H1 (cell line): ENCODE results near the gene RNF146. TPM values are rescaled to one million over a fixed set of nuclear protein-coding genes. Genes with fewer than 3 reads are reported as not detected.
"Not testable (repeated sequence)": the region's sequence is repeated elsewhere in the genome, so short reads cannot be mapped to it uniquely, and the experiment has no call there.

Experiments
- CTCF ChIA-PET: fragments of 300-600 bp; sonication (Branson Sonifier 250); formaldehyde crosslinking; loops from one replicate; lab custom pipeline; 2021; ENCODE audit not compliant: partially characterized antibody; lab: Charles Lee
- POLR2A ChIA-PET: fragments of 300-600 bp; sonication (Branson Sonifier 250); formaldehyde crosslinking; loops from one replicate; lab custom pipeline; 2021; ENCODE audit warnings: inconsistent platforms; ENCODE audit not compliant: partially characterized antibody; lab: Charles Lee
- DNase-seq, 2 experiments: peaks; one replicate each; pipeline versions ENCODE4 v3.0.0 to v3.0.0-alpha.2; 2010 to 2022; ENCODE audit warnings: low spot score in 2 of 2, low read depth in 1 of 2, mixed read lengths in 1 of 2
- FAIRE-seq: peaks from 2 replicates; lab custom pipeline; 2011; peaks lifted over from hg19 to GRCh38; lab: Jason Lieb, UNC
- H2AFZ ChIP-seq: 2 replicates; pipeline ENCODE4 v1.8.1; 2012; ENCODE audit warnings: low read length, inconsistent platforms
- H2AK5ac ChIP-seq: 2 replicates; pipeline ENCODE4 v1.6.1; 2013; ENCODE audit warnings: low read depth, low read length
- H2BK120ac ChIP-seq: replicated peaks from 2 replicates; pipeline ENCODE3; 2013; ENCODE audit warnings: low read depth, low read length, inconsistent platforms
- H2BK12ac ChIP-seq: 2 replicates; pipeline ENCODE4 v1.6.1; 2013; ENCODE audit warnings: low read depth, low read length
- H2BK15ac ChIP-seq: 2 replicates; pipeline ENCODE4 v1.6.1; 2013; ENCODE audit warnings: low read length
- H2BK20ac ChIP-seq: 2 replicates; pipeline ENCODE4 v1.6.1; 2013; ENCODE audit warnings: low read length
- H2BK5ac ChIP-seq: 2 replicates; pipeline ENCODE4 v1.6.1; 2013; ENCODE audit warnings: low read depth, low read length
- H3K14ac ChIP-seq: 2 replicates; pipeline ENCODE4 v1.6.1; 2013; ENCODE audit warnings: inconsistent platforms; ENCODE audit not compliant: insufficient read length
- H3K18ac ChIP-seq: 2 replicates; pipeline ENCODE4 v1.6.1; 2013; ENCODE audit warnings: low read length; ENCODE audit errors: extremely low read depth
- H3K23ac ChIP-seq: 2 replicates; pipeline ENCODE4 v1.6.1; 2013; ENCODE audit warnings: inconsistent platforms; ENCODE audit not compliant: insufficient read length
- H3K23me2 ChIP-seq: 2 replicates; pipeline ENCODE4 v1.6.1; 2013; ENCODE audit warnings: low read depth, low read length
- H3K27ac ChIP-seq: 2 replicates; pipeline ENCODE4 v1.6.1; 2011; ENCODE audit warnings: low read depth, low read length, inconsistent platforms
- H3K27me3 ChIP-seq, 4 experiments: replicated peaks in 1 of 4; 1 replicate in 1 of 4; 2 replicates in 3 of 4; pipeline versions ENCODE4 v1.6.1 to v1.8.1; 2011 to 2013; ENCODE audit warnings: low read length in 3 of 4, mild to moderate bottlenecking in 3 of 4, inconsistent platforms in 2 of 4, mixed read lengths in 2 of 4, moderate library complexity in 1 of 4; ENCODE audit not compliant: control insufficient read depth in 3 of 4, insufficient read depth in 3 of 4; ENCODE audit errors: extremely low read depth in 1 of 4
- H3K36me3 ChIP-seq, 4 experiments: 2 replicates each; pipeline versions ENCODE4 v1.6.1 to v1.8.1; 2011 to 2013; ENCODE audit warnings: mild to moderate bottlenecking in 4 of 4, low read length in 3 of 4, moderate library complexity in 2 of 4, control low read depth in 1 of 4, inconsistent platforms in 1 of 4; ENCODE audit not compliant: insufficient read depth in 4 of 4, control insufficient read depth in 2 of 4
- H3K4ac ChIP-seq: replicated peaks from 2 replicates; pipeline ENCODE3; 2013; ENCODE audit warnings: low read length, low read depth, mixed read lengths, inconsistent platforms; ENCODE audit not compliant: insufficient read length
- H3K4me1 ChIP-seq, 4 experiments: replicated peaks in 1 of 4; 1 replicate in 1 of 4; 2 replicates in 3 of 4; pipeline versions ENCODE4 v1.6.1 to v1.8.1; 2011 to 2013; ENCODE audit warnings: low read length in 3 of 4, inconsistent platforms in 2 of 4, mixed read lengths in 1 of 4; ENCODE audit not compliant: insufficient read depth in 4 of 4, control insufficient read depth in 3 of 4
- H3K4me2 ChIP-seq, 2 experiments: 2 replicates each; pipeline versions ENCODE4 v1.6.1 to v1.8.1; 2011 to 2013; ENCODE audit warnings: low read depth in 2 of 2, low read length in 2 of 2, control low read depth in 1 of 2, inconsistent platforms in 1 of 2, mild to moderate bottlenecking in 1 of 2; ENCODE audit not compliant: insufficient read depth in 1 of 2
- H3K4me3 ChIP-seq, 4 experiments: fragments of 200-600, 300-600 bp in 1 of 4; sonication (generic), shearing (Covaris generic), sonication (Bioruptor Twin) in 1 of 4; 2 replicates each; pipeline versions ENCODE4 v1.5.1 to v1.8.1; 2011 to 2016; ENCODE audit warnings: low read length in 4 of 4, low read depth in 3 of 4, control low read depth in 2 of 4, inconsistent platforms in 2 of 4, mild to moderate bottlenecking in 2 of 4, mixed read lengths in 1 of 4, moderate library complexity in 1 of 4; ENCODE audit not compliant: insufficient read depth in 2 of 4; ENCODE audit errors: extremely low read depth in 1 of 4
- H3K56ac ChIP-seq: replicated peaks from 2 replicates; pipeline ENCODE3; 2013; ENCODE audit warnings: low read depth, mild to moderate bottlenecking, mixed read lengths, low read length, inconsistent platforms; ENCODE audit not compliant: insufficient read length
- H3K79me1 ChIP-seq: 2 replicates; pipeline ENCODE4 v1.6.1; 2013; ENCODE audit warnings: low read depth, low read length, control low read depth
- H3K79me2 ChIP-seq, 2 experiments: 2 replicates each; pipeline versions ENCODE4 v1.6.1 to v1.8.1; 2012 to 2013; ENCODE audit warnings: low read length in 2 of 2, mild to moderate bottlenecking in 2 of 2, inconsistent platforms in 1 of 2; ENCODE audit not compliant: insufficient read depth in 2 of 2, control insufficient read depth in 1 of 2
- H3K9ac ChIP-seq, 4 experiments: replicated peaks in 1 of 4; 1 replicate in 1 of 4; 2 replicates in 3 of 4; pipeline versions ENCODE4 v1.6.1 to v1.8.1; 2011 to 2013; ENCODE audit warnings: low read depth in 3 of 4, low read length in 3 of 4, control low read depth in 2 of 4, mild to moderate bottlenecking in 2 of 4, moderate library complexity in 2 of 4, inconsistent platforms in 1 of 4; ENCODE audit errors: extremely low read depth in 1 of 4
- H3K9me3 ChIP-seq, 2 experiments: 2 replicates each; pipeline versions ENCODE4 v1.6.1 to v1.8.1; 2012 to 2013; ENCODE audit warnings: mild to moderate bottlenecking in 2 of 2, moderate library complexity in 2 of 2, control low read depth in 1 of 2, inconsistent platforms in 1 of 2, low read depth in 1 of 2, low read length in 1 of 2, mixed read lengths in 1 of 2; ENCODE audit not compliant: insufficient read depth in 2 of 2
- H4K20me1 ChIP-seq, 2 experiments: replicated peaks in 1 of 2; 2 replicates each; pipeline versions ENCODE3 to v1.8.1; 2011 to 2013; ENCODE audit warnings: inconsistent platforms in 2 of 2, low read length in 2 of 2, mild to moderate bottlenecking in 1 of 2; ENCODE audit not compliant: insufficient read depth in 2 of 2, control insufficient read depth in 1 of 2
- H4K5ac ChIP-seq: 2 replicates; pipeline ENCODE4 v1.6.1; 2013; ENCODE audit warnings: low read length, low read depth, mixed read lengths, inconsistent platforms; ENCODE audit not compliant: insufficient read length
- H4K8ac ChIP-seq: 2 replicates; pipeline ENCODE4 v1.8.0; 2013; ENCODE audit warnings: mild to moderate bottlenecking, moderate library complexity, low read length, inconsistent platforms; ENCODE audit not compliant: insufficient read depth; ENCODE audit errors: extremely low read depth
- H4K91ac ChIP-seq: replicated peaks from 2 replicates; pipeline ENCODE3; 2013; ENCODE audit warnings: low read length, mixed read lengths, inconsistent platforms; ENCODE audit not compliant: insufficient read length
- WGBS, 2 experiments: shearing (Covaris generic) in 1 of 2; methylation state at CpG; one replicate each; pipeline versions ENCODE4 v1.1.6 to v1.1.7; 2013 to 2015; ENCODE audit warnings: low lambda C conversion rate in 2 of 2, mixed read lengths in 2 of 2, inconsistent platforms in 1 of 2, low coverage in 1 of 2, missing lambda C conversion rate in 1 of 2; ENCODE audit not compliant: insufficient replicate concordance in 2 of 2, insufficient coverage in 1 of 2, insufficient read length in 1 of 2; ENCODE audit errors: extremely low coverage in 1 of 2, missing lambda C conversion rate in 1 of 2; 5-methylcytosine and 5-hydroxymethylcytosine counted together
- polyA plus RNA-seq, 7 experiments: library from polyadenylated mRNA; depleted of rRNA in 3 of 7; stranded (reverse) in 5 of 7; unstranded in 2 of 7; fragments of >200 nt in 5 of 7; fragments of 200-250 nt in 2 of 7; gene quantifications; 1 replicate in 5 of 7; 2 replicates in 1 of 7; 4 replicates in 1 of 7; pipeline versions ENCODE4 v1.2.1 to v1.2.3, GENCODE V29; 2011 to 2013; ENCODE audit warnings: missing spikeins in 2 of 7, mixed read lengths in 2 of 7
- total RNA-seq: library from RNA; stranded (reverse); fragmentation: NEBNext Ultra II Directional; extraction: Animal tissue kit (Norgen Biotek cat#: 25700); gene quantifications from 2 replicates; pipeline ENCODE4 v1.2.1, GENCODE V29; 2021

RNF146 gene
- total and polyA plus RNA-seq, 2 of the 8 experiments (the other 6 are each of a cell fraction or from before 2014, with no cell fraction given), result 16.1 to 30.8 TPM

DNA sequence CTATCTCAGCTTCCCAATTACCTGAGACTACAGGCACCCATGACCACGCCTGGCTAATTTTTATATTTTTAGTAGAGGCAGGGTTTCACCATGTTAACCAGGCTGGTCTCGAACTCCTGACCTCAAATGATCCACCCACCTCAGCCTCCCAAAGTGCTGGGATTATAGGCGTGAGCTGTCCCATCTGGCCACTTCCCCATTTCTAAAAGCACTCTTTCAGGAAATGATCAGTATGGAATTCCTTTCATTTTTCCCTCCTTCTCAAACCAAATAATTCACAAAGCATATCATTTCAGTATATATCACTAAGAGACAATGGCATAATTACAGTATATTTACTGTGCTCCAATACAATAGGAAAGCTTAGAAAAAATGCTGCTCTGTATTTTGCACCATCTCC is 64.6 kb downstream of the RNF146 start:
- Histone ChIP-seq H3K36me3 (peaks cover 2 to 20% (median 4%) of the 10 kb centered on the region in 4 experiments; a peak in 4 of 8 replicates), H3K79me2 (peaks cover 0 to 35% of the 10 kb centered on the region in 2 experiments; a peak in 2 of 4 replicates)
- not testable (repeated sequence) for H3K4me2 ChIP-seq, H3K23me2 ChIP-seq, H3K27ac ChIP-seq, DNase-seq, H2BK15ac ChIP-seq, H3K14ac ChIP-seq, H3K4me3 ChIP-seq, H4K20me1 ChIP-seq, H4K5ac ChIP-seq, H3K9ac ChIP-seq, H3K27me3 ChIP-seq, H2AK5ac ChIP-seq, H4K91ac ChIP-seq, H3K56ac ChIP-seq, H3K9me3 ChIP-seq, H2BK20ac ChIP-seq, H3K23ac ChIP-seq, H3K79me1 ChIP-seq, H3K4me1 ChIP-seq, H2BK5ac ChIP-seq, H4K8ac ChIP-seq, H2BK12ac ChIP-seq, H3K18ac ChIP-seq, FAIRE-seq, H2AFZ ChIP-seq, H3K4ac ChIP-seq, H2BK120ac ChIP-seq
- POLR2A ChIA-PET, result interaction anchor here (1.1 to 3.4 kb wide), 2 partner anchors 9 to 11 kb away, joined by 5 to 24 read pairs; no protein-coding TSS in a partner anchor
- CTCF ChIA-PET, result interaction anchor here (1.2 to 1.8 kb wide), 2 partner anchors 11 to 185 kb away, joined by 3 to 6 read pairs; no protein-coding TSS in a partner anchor
- WGBS, 2 experiments, result 86% methylated on average over 3 of the region's 3 CpGs; no CpG with 5 or more reads in 1 of the 2 experiments
